Endothelial cell of umbilical vein (primary cell): ENCODE measurements around the gene CNNM2. TPM values are rescaled to one million over a fixed set of nuclear protein-coding genes. Genes with fewer than 3 reads are reported as not detected.
"Not testable (repeated sequence)": the region's sequence is repeated elsewhere in the genome, so short reads cannot be mapped to it uniquely, and the experiment has no call there.

Experiments
- BruUV-seq: library from RNA; stranded (reverse); fragments of 400-500 nt; replicated peaks from 2 replicates; lab custom pipeline; 2021; lab: Mats Ljungman, UMichigan
- CTCF ChIA-PET: fragments of 300-600, 350-600 bp; sonication (Branson Sonifier 250); formaldehyde crosslinking; loops from one replicate; lab custom pipeline; 2021; ENCODE audit warnings: antibody characterized with exemption, inconsistent platforms; lab: Charles Lee
- POLR2A ChIA-PET: fragments of 300-600, 350-600 bp; sonication (Branson Sonifier 250); formaldehyde crosslinking; loops from one replicate; lab custom pipeline; 2021; ENCODE audit warnings: antibody characterized with exemption, inconsistent platforms; lab: Charles Lee
- DNase-seq: peaks from one replicate; pipeline ENCODE4 v3.0.0-alpha.2; 2011; ENCODE audit warnings: low read depth, low spot score
- FAIRE-seq: peaks from 2 replicates; lab custom pipeline; 2011; peaks lifted over from hg19 to GRCh38; lab: Jason Lieb, UNC
- H2AFZ ChIP-seq: 2 replicates; pipeline ENCODE4 v1.6.0; 2012; ENCODE audit warnings: low read depth, low read length, control low read depth, inconsistent platforms
- H3K27ac ChIP-seq: 2 replicates; pipeline ENCODE4 v1.5.1; 2011; ENCODE audit warnings: low read depth, mild to moderate bottlenecking, control low read depth, low read length, moderate library complexity; ENCODE audit not compliant: insufficient read depth
- H3K27me3 ChIP-seq, 2 experiments: 2 replicates each; pipeline versions ENCODE4 v1.6.0 to v1.6.1; 2011; ENCODE audit warnings: low read length in 2 of 2, mixed read lengths in 1 of 2; ENCODE audit not compliant: control insufficient read depth in 2 of 2, insufficient read depth in 2 of 2
- H3K36me3 ChIP-seq, 2 experiments: 2 replicates in 1 of 2; 3 replicates in 1 of 2; pipeline ENCODE4 v1.5.1; 2011; ENCODE audit warnings: low read length in 2 of 2, mild to moderate bottlenecking in 1 of 2, moderate library complexity in 1 of 2; ENCODE audit not compliant: control insufficient read depth in 2 of 2, insufficient read depth in 2 of 2; ENCODE audit errors: extremely low read depth in 1 of 2
- H3K4me1 ChIP-seq: 3 replicates; pipeline ENCODE4 v1.5.1; 2011; ENCODE audit warnings: mild to moderate bottlenecking, low read length; ENCODE audit not compliant: control insufficient read depth, insufficient read depth; ENCODE audit errors: extremely low read depth
- H3K4me2 ChIP-seq: 2 replicates; pipeline ENCODE4 v1.6.1; 2011; ENCODE audit warnings: low read length, control low read depth, mixed read lengths; ENCODE audit not compliant: insufficient read depth
- H3K4me3 ChIP-seq, 3 experiments: fragments of 200-600 bp in 1 of 3; sonication (generic), shearing (Covaris generic) in 1 of 3; replicated peaks in 1 of 3; 2 replicates each; pipeline ENCODE4 v1.5.1; 2011 to 2016; ENCODE audit warnings: control low read depth in 3 of 3, low read length in 3 of 3, mild to moderate bottlenecking in 2 of 3, inconsistent platforms in 1 of 3, low read depth in 1 of 3, moderate library complexity in 1 of 3; ENCODE audit not compliant: insufficient read depth in 1 of 3
- H3K79me2 ChIP-seq: 2 replicates; pipeline ENCODE4 v1.6.0; 2012; ENCODE audit warnings: low read length, inconsistent platforms; ENCODE audit not compliant: control insufficient read depth, insufficient read depth
- H3K9ac ChIP-seq: replicated peaks from 2 replicates; pipeline ENCODE3; 2011; ENCODE audit warnings: low read length, control low read depth; ENCODE audit not compliant: insufficient read depth; ENCODE audit errors: extremely low read depth
- H3K9me1 ChIP-seq: replicated peaks from 3 replicates; pipeline ENCODE4 v1.6.0; 2011; ENCODE audit warnings: mild to moderate bottlenecking, low read length; ENCODE audit not compliant: control insufficient read depth, insufficient read depth; ENCODE audit errors: extremely low read depth
- H3K9me3 ChIP-seq: replicated peaks from 2 replicates; pipeline ENCODE4 v1.5.1; 2012; ENCODE audit warnings: low read length, inconsistent platforms; ENCODE audit not compliant: control insufficient read depth, insufficient read depth
- H4K20me1 ChIP-seq: replicated peaks from 2 replicates; pipeline ENCODE3; 2011; ENCODE audit warnings: mild to moderate bottlenecking, low read length; ENCODE audit not compliant: control insufficient read depth, insufficient read depth; ENCODE audit errors: extremely low read depth
- CTCF ChIP-seq, 2 donors: IDR thresholded peaks; 1 replicate in 1 of 2; 2 replicates in 1 of 2; pipeline ENCODE4 v1.5.1; 2011; ENCODE audit warnings: low read length in 2 of 2, mild to moderate bottlenecking in 2 of 2, moderate library complexity in 2 of 2, control low read depth in 1 of 2, inconsistent platforms in 1 of 2, low read depth in 1 of 2; ENCODE audit not compliant: insufficient read depth in 1 of 2; ENCODE audit errors: extremely low read depth in 1 of 2
- EZH2 ChIP-seq: IDR thresholded peaks from 2 replicates; pipeline ENCODE4 v1.6.1; 2012; ENCODE audit warnings: borderline replicate concordance, low read depth, mild to moderate bottlenecking, moderate library complexity, low read length, inconsistent platforms; ENCODE audit not compliant: severe bottlenecking
- FOS ChIP-seq: IDR thresholded peaks from 2 replicates; pipeline ENCODE4 v1.6.1; 2011; ENCODE audit warnings: mild to moderate bottlenecking, low read length, moderate library complexity, borderline replicate concordance; ENCODE audit not compliant: insufficient read depth
- GATA2 ChIP-seq: IDR thresholded peaks from 2 replicates; pipeline ENCODE4 v1.7.0; 2011; ENCODE audit warnings: low read depth, mild to moderate bottlenecking, moderate library complexity, mixed read lengths, low read length; ENCODE audit not compliant: insufficient read length, insufficient read depth
- JUN ChIP-seq: IDR thresholded peaks from 2 replicates; pipeline ENCODE4 v1.6.1; 2011; ENCODE audit warnings: borderline replicate concordance, low read depth; ENCODE audit not compliant: insufficient read length, insufficient read depth
- MAX ChIP-seq: IDR thresholded peaks from 2 replicates; pipeline ENCODE4 v1.6.1; 2011; ENCODE audit not compliant: insufficient read depth, insufficient read length
- MYC ChIP-seq: IDR thresholded peaks from one replicate; pipeline ENCODE4 v1.6.1; 2011; ENCODE audit warnings: mild to moderate bottlenecking, low read depth, low read length
- POLR2A ChIP-seq: IDR thresholded peaks from 2 replicates; pipeline ENCODE4 v1.6.1; 2012; ENCODE audit warnings: low read depth, mild to moderate bottlenecking, control low read depth, low read length
- POLR2AphosphoS5 ChIP-seq: IDR thresholded peaks from 2 replicates; pipeline ENCODE4 v1.6.1; 2012; ENCODE audit warnings: low read depth, mild to moderate bottlenecking, control low read depth, low read length, moderate library complexity; ENCODE audit not compliant: insufficient read depth
- dilution Hi-C: fragments of 300-500 bp; cut with MboI; formaldehyde crosslinking; loops from one replicate; pipeline ENCODE4 v1.15.0; 2019; ENCODE audit warnings: low sequenced_read_pairs; ENCODE audit not compliant: extremely low pct_ligation_motif_present
- intact Hi-C: fragments of 100-400 bp; cut with micrococcal nuclease; formaldehyde crosslinking; loops from one replicate; pipeline ENCODE4 v1.10.0; 2022
- polyA plus RNA-seq, 4 experiments: library from polyadenylated mRNA; depleted of rRNA in 3 of 4; stranded (reverse) in 3 of 4; unstranded in 1 of 4; fragments of >200 nt; gene quantifications; 2 replicates each; pipeline versions ENCODE4 v1.2.1 to v1.2.3, GENCODE V29; 2011 to 2012; ENCODE audit warnings: missing spikeins in 1 of 4
- total RNA-seq: library from RNA; stranded (reverse); gene quantifications from 2 replicates; pipeline ENCODE4 v1.2.3, GENCODE V29; 2021

Gene CNNM2
- total and polyA plus RNA-seq, 2 donors (not counting 3 experiments of a cell fraction or from before 2014, with no cell fraction given) = 1.9 to 3.0 TPM

GRCh38 chr10:102962951-102963755 lies 45.1 kb downstream of the CNNM2 start:
- dilution Hi-C loops = no loop called here
- H3K36me3 ChIP-seq = no peaks in the 10 kb centered on the region
- TF ChIP-seq POLR2A (no peak), JUN (no peak), MYC (no peak), FOS (no peak)
- no peaks in the 10 kb centered on the region for H3K9me1 ChIP-seq
- H3K27ac ChIP-seq = no peak overlapping the region
- H3K27me3 ChIP-seq = no peaks in the 10 kb centered on the region
- no peaks in the 10 kb centered on the region for H3K9me3 ChIP-seq
- FAIRE-seq = no peak
- H4K20me1 ChIP-seq = no peaks in the 10 kb centered on the region
- peaks cover 2% of the 10 kb centered on the region for H3K4me1 ChIP-seq
- ChIA-PET POLR2A (no interaction called here), CTCF (no interaction called here)
- DNase-seq = peak; percentile 39
- H3K4me3 ChIP-seq = no peak overlapping the region
- intact Hi-C loops = no loop called here
- H3K4me2 ChIP-seq = no peak overlapping the region
- H2AFZ ChIP-seq = no peak overlapping the region
- BruUV-seq = no TSS peak
- H3K79me2 ChIP-seq = no peaks in the 10 kb centered on the region
- no peak overlapping the region for H3K9ac ChIP-seq

GRCh38 chr10:102963756-102964025 lies 45.6 kb downstream of the CNNM2 start:
- no peaks in the 10 kb centered on the region for H3K9me1 ChIP-seq
- DNase-seq (no peak), FAIRE-seq (no peak)
- dilution Hi-C loops (no loop called here), intact Hi-C loops (no loop called here)
- TF ChIP-seq GATA2 (no peak), POLR2A (no peak), EZH2 (no peak), JUN (no peak), MAX (no peak), MYC (no peak), CTCF (IDR thresholded peaks at IDR 0.05; ENCODE audit: extremely low read depth in 1 of 2, insufficient read depth in 1 of 2, low read depth in 1 of 2, low read length in 2 of 2) (no peak), FOS (no peak), POLR2AphosphoS5 (no peak)
- H4K20me1 ChIP-seq = no peaks in the 10 kb centered on the region
- H3K4me2 ChIP-seq = no peak overlapping the region
- H3K4me1 ChIP-seq = peaks cover 2% of the 10 kb centered on the region
- no peaks in the 10 kb centered on the region for H3K9me3 ChIP-seq
- ChIA-PET CTCF (no interaction called here), POLR2A (no interaction called here)
- no peaks in the 10 kb centered on the region for H3K27me3 ChIP-seq
- BruUV-seq = no TSS peak
- H2AFZ ChIP-seq = no peak overlapping the region
- H3K79me2 ChIP-seq = no peaks in the 10 kb centered on the region
- H3K27ac ChIP-seq = no peak overlapping the region
- no peaks in the 10 kb centered on the region for H3K36me3 ChIP-seq
- H3K4me3 ChIP-seq = no peak overlapping the region
- H3K9ac ChIP-seq = no peak overlapping the region

GRCh38 chr10:102964064-102964463 lies 46.0 kb downstream of the CNNM2 start:
- dilution Hi-C loops, H3K27me3 ChIP-seq, H3K4me2 ChIP-seq, H3K4me1 ChIP-seq, H3K9ac ChIP-seq, H3K9me1 ChIP-seq, H3K36me3 ChIP-seq, DNase-seq, FAIRE-seq, intact Hi-C loops, H3K9me3 ChIP-seq, BruUV-seq, H2AFZ ChIP-seq, POLR2A ChIA-PET, H3K27ac ChIP-seq, H4K20me1 ChIP-seq, CTCF ChIA-PET, H3K79me2 ChIP-seq, H3K4me3 ChIP-seq: not testable (repeated sequence)
